ENCODE data around the gene CYP4F2. TPM values are rescaled to one million over a fixed set of nuclear protein-coding genes. Genes with fewer than 3 reads are reported as not detected.

CYP4F2 gene
- total and polyA plus RNA-seq, 10 of the 15 experiments (the other 5 are each of a cell fraction or from before 2014, with no cell fraction given) = 0.08 to 3.5 (median 0.63) TPM

DNA sequence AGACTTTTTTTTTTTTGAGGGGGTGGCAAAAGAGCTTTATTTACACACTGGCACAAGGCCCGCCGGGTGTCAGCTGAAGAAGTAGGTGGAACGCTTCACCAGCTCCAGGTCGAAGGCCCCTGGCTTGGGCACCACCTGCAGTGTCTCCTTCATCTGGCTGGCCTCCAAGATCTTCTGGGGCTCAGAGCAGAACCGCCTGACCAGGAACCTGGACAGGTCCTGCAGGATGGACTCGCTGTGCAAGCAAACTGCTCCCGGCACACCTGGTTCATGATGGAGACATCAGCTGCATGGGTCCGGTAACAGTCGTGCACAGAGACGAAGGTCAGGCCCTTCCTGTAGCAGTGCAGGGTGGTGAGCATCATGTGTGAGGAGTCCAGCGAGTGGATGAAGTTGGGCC lies 4.4 kb upstream of the CYP4F2 start (continued):
- no peak for TF ChIP-seq SMC3 (IDR thresholded peaks at IDR 0.05; ENCODE audit: borderline replicate concordance, low read length)
- TF ChIP-seq, protein P1, sequence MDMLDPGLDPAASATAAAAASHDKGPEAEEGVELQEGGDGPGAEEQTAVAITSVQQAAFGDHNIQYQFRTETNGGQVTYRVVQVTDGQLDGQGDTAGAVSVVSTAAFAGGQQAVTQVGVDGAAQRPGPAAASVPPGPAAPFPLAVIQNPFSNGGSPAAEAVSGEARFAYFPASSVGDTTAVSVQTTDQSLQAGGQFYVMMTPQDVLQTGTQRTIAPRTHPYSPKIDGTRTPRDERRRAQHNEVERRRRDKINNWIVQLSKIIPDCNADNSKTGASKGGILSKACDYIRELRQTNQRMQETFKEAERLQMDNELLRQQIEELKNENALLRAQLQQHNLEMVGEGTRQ (IDR thresholded peaks at IDR 0.05; ENCODE audit: borderline replicate concordance, low read depth, low read length) = no peak

DNA sequence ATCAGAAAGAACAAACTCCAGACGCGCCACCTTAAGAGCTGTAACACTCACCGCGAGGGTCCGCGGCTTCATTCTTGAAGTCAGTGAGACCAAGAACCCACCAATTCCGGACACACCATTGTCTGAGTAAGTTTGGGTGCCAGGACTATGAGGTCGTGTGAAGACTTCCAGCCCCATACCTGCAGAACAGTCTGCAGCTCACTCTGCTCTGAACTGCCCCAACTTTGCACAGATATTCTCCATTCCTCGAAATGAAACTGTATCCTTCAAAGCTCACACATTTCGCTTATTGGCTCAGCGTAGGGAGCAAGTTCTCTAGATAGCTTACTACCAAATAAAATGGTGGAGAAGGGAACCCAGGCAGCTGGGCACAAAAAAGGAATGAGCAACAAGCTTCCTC lies 2.6 kb upstream of the CYP4F2 start:
- no peaks in the 10 kb centered on the region for H3K4me1 ChIP-seq (ENCODE audit: control insufficient read depth, insufficient read depth, low read length)
- ChIA-PET CTCF (no interaction called here), RAD21 (ENCODE audit: unreplicated experiment) (no interaction called here), SMC1A (ENCODE audit: uncharacterized antibody, unreplicated experiment) (no interaction called here), POLR2A (no interaction called here)
- FAIRE-seq (no peak), ATAC-seq (no peak), DNase-seq (ENCODE audit: low read depth, low spot score) (no peak)
- intact Hi-C loops (cut with micrococcal nuclease; ENCODE audit: unreplicated experiment) = no loop called here
- no peaks in the 10 kb centered on the region for H3K79me2 ChIP-seq (ENCODE audit: control insufficient read depth, insufficient read depth, low read length)
- WGBS (ENCODE audit: insufficient coverage, insufficient replicate concordance, low lambda C conversion rate, missing lambda C conversion rate) = 43% methylated on average over 11 of the region's 11 CpGs
- H3K4me3 ChIP-seq = no peak overlapping the region
- H3K27ac ChIP-seq (ENCODE audit: control insufficient read depth, insufficient read depth) = no peak overlapping the region
- in situ Hi-C loops (cut with MboI) = no loop called here
- no TSS peak for BruUV-seq (replicated peaks)
- no peaks in the 10 kb centered on the region for H4K20me1 ChIP-seq (ENCODE audit: control insufficient read depth, insufficient read depth)
- H3K4me2 ChIP-seq (ENCODE audit: control insufficient read depth, insufficient read depth) = no peak overlapping the region
- no peak overlapping the region for H3K9ac ChIP-seq (ENCODE audit: control insufficient read depth, insufficient read depth, low read length)
- no peaks in the 10 kb centered on the region for H3K9me3 ChIP-seq (replicated peaks; ENCODE audit: control insufficient read depth, insufficient read depth, low read length)
- no peaks in the 10 kb centered on the region for H3K36me3 ChIP-seq (ENCODE audit: control insufficient read depth in 2 of 2, insufficient read depth in 2 of 2, low read length in 1 of 2)
- H3K27me3 ChIP-seq (replicated peaks in 1 of 2; ENCODE audit: control insufficient read depth in 2 of 2, insufficient read depth in 2 of 2, low read length in 1 of 2) = peaks cover 0 to 3% of the 10 kb centered on the region in 2 experiments; a peak in 1 of 4 replicates
- no peak overlapping the region for H2AFZ ChIP-seq (ENCODE audit: control insufficient read depth, low read depth, low read length)
- TF ChIP-seq EP300 (IDR thresholded peaks at IDR 0.05; ENCODE audit: borderline replicate concordance in 1 of 2, control insufficient read depth in 1 of 2, low read depth in 2 of 2, low read length in 2 of 2) (no peak), SMC3 (IDR thresholded peaks at IDR 0.05; ENCODE audit: borderline replicate concordance, low read length) (no peak), NRF1 (conservative IDR thresholded peaks at IDR 0.05; ENCODE audit: low read depth, low read length) (no peak), DPF2 (IDR thresholded peaks at IDR 0.05) (no peak)
- TF ChIP-seq, protein P2, sequence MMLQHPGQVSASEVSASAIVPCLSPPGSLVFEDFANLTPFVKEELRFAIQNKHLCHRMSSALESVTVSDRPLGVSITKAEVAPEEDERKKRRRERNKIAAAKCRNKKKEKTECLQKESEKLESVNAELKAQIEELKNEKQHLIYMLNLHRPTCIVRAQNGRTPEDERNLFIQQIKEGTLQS (IDR thresholded peaks at IDR 0.05; ENCODE audit: borderline replicate concordance, extremely low read depth, low read depth, low read length) = no peak
- TF ChIP-seq, protein P3, sequence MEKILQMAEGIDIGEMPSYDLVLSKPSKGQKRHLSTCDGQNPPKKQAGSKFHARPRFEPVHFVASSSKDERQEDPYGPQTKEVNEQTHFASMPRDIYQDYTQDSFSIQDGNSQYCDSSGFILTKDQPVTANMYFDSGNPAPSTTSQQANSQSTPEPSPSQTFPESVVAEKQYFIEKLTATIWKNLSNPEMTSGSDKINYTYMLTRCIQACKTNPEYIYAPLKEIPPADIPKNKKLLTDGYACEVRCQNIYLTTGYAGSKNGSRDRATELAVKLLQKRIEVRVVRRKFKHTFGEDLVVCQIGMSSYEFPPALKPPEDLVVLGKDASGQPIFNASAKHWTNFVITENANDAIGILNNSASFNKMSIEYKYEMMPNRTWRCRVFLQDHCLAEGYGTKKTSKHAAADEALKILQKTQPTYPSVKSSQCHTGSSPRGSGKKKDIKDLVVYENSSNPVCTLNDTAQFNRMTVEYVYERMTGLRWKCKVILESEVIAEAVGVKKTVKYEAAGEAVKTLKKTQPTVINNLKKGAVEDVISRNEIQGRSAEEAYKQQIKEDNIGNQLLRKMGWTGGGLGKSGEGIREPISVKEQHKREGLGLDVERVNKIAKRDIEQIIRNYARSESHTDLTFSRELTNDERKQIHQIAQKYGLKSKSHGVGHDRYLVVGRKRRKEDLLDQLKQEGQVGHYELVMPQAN (conservative IDR thresholded peaks at IDR 0.05) = no peak
- TF ChIP-seq, protein P4, sequence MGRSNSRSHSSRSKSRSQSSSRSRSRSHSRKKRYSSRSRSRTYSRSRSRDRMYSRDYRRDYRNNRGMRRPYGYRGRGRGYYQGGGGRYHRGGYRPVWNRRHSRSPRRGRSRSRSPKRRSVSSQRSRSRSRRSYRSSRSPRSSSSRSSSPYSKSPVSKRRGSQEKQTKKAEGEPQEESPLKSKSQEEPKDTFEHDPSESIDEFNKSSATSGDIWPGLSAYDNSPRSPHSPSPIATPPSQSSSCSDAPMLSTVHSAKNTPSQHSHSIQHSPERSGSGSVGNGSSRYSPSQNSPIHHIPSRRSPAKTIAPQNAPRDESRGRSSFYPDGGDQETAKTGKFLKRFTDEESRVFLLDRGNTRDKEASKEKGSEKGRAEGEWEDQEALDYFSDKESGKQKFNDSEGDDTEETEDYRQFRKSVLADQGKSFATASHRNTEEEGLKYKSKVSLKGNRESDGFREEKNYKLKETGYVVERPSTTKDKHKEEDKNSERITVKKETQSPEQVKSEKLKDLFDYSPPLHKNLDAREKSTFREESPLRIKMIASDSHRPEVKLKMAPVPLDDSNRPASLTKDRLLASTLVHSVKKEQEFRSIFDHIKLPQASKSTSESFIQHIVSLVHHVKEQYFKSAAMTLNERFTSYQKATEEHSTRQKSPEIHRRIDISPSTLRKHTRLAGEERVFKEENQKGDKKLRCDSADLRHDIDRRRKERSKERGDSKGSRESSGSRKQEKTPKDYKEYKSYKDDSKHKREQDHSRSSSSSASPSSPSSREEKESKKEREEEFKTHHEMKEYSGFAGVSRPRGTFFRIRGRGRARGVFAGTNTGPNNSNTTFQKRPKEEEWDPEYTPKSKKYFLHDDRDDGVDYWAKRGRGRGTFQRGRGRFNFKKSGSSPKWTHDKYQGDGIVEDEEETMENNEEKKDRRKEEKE (IDR thresholded peaks at IDR 0.05) = no peak
- TF ChIP-seq, protein P5, sequence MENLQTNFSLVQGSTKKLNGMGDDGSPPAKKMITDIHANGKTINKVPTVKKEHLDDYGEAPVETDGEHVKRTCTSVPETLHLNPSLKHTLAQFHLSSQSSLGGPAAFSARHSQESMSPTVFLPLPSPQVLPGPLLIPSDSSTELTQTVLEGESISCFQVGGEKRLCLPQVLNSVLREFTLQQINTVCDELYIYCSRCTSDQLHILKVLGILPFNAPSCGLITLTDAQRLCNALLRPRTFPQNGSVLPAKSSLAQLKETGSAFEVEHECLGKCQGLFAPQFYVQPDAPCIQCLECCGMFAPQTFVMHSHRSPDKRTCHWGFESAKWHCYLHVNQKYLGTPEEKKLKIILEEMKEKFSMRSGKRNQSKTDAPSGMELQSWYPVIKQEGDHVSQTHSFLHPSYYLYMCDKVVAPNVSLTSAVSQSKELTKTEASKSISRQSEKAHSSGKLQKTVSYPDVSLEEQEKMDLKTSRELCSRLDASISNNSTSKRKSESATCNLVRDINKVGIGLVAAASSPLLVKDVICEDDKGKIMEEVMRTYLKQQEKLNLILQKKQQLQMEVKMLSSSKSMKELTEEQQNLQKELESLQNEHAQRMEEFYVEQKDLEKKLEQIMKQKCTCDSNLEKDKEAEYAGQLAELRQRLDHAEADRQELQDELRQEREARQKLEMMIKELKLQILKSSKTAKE (IDR thresholded peaks at IDR 0.05; ENCODE audit: low read depth, poor library complexity, severe bottlenecking) = no peak

Data from GM12878 (cell line).